Bronchial epithelial cell (primary cell): Measurements from ENCODE around the gene SLC25A13. TPM values are rescaled to one million over a fixed set of nuclear protein-coding genes. Genes with fewer than 3 reads are reported as not detected.

Experiments used
- DNase-seq: peaks from one replicate; pipeline ENCODE4 v3.0.0-alpha.2; 2010; ENCODE audit warnings: low read depth
- FAIRE-seq: peaks from 2 replicates; lab custom pipeline; 2011; peaks lifted over from hg19 to GRCh38; lab: Jason Lieb, UNC
- H3K27me3 ChIP-seq: 2 replicates; pipeline ENCODE4 v1.5.1; 2011; ENCODE audit warnings: low read length; ENCODE audit not compliant: control insufficient read depth, insufficient read depth
- H3K36me3 ChIP-seq: 2 replicates; pipeline ENCODE4 v1.5.1; 2011; ENCODE audit warnings: low read length; ENCODE audit not compliant: control insufficient read depth, insufficient read depth
- H3K4me3 ChIP-seq: 2 replicates; pipeline ENCODE4 v1.5.1; 2011; ENCODE audit warnings: mild to moderate bottlenecking, low read depth, low read length, control low read depth
- total RNA-seq: library from RNA; depleted of rRNA; stranded (reverse); fragments of >200 nt; gene quantifications from 2 replicates; pipeline ENCODE4 v1.2.1, GENCODE V29; 2014
- TF ChIP-seq, protein P1 (sequence below): IDR thresholded peaks from 2 replicates; pipeline ENCODE4 v1.5.1; 2011; ENCODE audit warnings: mild to moderate bottlenecking, moderate library complexity, low read length, control low read depth, inconsistent platforms; ENCODE audit not compliant: insufficient read depth, severe bottlenecking

SLC25A13 gene
- total RNA-seq, 1 donor from 2014 or later: 16.6 TPM

DNA sequence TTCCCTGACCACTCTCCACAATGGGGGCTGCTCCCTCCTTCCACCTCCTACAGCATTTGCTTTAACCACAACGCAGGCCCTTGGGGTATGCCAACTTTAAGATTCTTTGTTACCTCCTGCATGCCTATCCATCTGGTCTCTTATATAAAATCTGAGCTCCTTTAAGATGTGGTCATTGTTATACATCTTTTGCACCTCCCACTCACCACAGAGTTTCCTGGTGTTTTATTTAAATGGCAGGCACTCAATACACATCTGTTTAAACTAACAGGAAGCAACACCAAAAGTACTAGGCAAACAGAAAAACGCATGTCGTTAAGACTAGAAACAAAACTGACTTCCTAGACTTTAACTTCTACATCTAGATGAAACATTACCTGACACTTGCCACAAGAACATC, 36.3 kb downstream of the SLC25A13 start:
- TF ChIP-seq, protein P1, sequence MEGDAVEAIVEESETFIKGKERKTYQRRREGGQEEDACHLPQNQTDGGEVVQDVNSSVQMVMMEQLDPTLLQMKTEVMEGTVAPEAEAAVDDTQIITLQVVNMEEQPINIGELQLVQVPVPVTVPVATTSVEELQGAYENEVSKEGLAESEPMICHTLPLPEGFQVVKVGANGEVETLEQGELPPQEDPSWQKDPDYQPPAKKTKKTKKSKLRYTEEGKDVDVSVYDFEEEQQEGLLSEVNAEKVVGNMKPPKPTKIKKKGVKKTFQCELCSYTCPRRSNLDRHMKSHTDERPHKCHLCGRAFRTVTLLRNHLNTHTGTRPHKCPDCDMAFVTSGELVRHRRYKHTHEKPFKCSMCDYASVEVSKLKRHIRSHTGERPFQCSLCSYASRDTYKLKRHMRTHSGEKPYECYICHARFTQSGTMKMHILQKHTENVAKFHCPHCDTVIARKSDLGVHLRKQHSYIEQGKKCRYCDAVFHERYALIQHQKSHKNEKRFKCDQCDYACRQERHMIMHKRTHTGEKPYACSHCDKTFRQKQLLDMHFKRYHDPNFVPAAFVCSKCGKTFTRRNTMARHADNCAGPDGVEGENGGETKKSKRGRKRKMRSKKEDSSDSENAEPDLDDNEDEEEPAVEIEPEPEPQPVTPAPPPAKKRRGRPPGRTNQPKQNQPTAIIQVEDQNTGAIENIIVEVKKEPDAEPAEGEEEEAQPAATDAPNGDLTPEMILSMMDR: no peak
- Histone ChIP-seq H3K36me3 (no peaks in the 10 kb centered on the region), H3K27me3 (no peaks in the 10 kb centered on the region), H3K4me3 (no peak overlapping the region)
- DNase-seq (no peak), FAIRE-seq (no peak)

DNA sequence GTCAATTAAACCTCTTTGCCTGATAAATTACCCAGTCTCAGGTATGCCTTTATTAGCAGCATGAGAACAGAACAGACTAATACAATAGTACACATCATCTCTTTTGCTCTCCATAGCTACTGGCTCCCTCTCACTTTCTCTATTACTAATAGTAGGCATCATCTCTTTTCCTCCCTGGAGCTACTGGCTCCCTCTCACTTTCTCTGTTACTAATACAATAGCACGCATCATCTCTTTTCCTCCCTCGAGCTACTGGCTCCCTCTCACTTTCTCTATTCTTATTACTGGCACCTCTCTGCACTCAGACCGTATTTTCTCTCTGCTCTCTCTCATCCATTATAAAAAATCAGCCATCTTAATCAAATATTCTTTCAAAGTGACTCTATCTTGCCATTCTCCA, 37.1 kb downstream of the SLC25A13 start:
- FAIRE-seq (no peak), DNase-seq (peak; percentile 51)
- H3K36me3 ChIP-seq: no peaks in the 10 kb centered on the region
- no peaks in the 10 kb centered on the region for H3K27me3 ChIP-seq
- H3K4me3 ChIP-seq: no peak overlapping the region
- TF ChIP-seq, protein P1: no peak

DNA sequence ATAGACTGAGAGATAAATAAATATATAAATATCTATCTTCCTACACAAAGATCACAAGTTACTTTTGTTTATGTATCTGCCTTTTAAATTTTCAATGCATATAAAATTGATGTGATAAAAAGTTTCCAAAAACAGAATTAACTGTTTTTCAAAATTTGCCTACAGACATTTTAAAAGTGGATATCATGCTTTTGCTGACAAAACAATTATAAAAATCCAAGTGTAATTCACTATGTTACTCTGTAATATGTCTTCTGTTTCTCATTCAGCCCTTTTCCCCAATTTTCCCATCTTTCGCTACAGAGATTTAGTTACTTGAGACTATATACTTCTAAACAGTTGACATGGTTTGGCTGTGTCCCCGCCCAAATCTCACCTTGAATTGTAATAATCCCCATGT, 37.7 kb downstream of the SLC25A13 start:
- Histone ChIP-seq H3K36me3 (no peaks in the 10 kb centered on the region), H3K4me3 (no peak overlapping the region), H3K27me3 (no peaks in the 10 kb centered on the region)
- no peak for FAIRE-seq
- TF ChIP-seq, protein P1: no peak
- no peak for DNase-seq

DNA sequence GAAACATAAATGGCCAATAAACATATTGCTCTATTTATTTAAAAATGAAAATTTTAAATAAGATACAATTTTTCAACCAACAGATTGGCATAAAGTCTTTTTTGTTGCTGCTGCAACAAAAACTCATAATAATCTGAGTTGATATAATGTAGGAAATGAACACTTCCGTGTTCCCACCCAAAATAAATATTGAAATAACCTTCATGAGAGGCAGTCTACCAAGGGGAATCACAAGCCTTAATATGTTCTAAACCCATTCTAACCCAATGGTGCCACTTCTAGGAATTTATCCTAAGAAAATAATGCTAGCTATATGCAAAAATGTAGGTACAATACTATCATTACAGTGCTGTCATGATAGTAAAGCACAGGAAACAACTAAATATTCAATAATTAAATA, 39.1 kb downstream of the SLC25A13 start:
- Histone ChIP-seq H3K27me3 (no peaks in the 10 kb centered on the region), H3K4me3 (no peak overlapping the region), H3K36me3 (no peaks in the 10 kb centered on the region)
- DNase-seq (no peak), FAIRE-seq (no peak)
- TF ChIP-seq, protein P1: no peak

DNA sequence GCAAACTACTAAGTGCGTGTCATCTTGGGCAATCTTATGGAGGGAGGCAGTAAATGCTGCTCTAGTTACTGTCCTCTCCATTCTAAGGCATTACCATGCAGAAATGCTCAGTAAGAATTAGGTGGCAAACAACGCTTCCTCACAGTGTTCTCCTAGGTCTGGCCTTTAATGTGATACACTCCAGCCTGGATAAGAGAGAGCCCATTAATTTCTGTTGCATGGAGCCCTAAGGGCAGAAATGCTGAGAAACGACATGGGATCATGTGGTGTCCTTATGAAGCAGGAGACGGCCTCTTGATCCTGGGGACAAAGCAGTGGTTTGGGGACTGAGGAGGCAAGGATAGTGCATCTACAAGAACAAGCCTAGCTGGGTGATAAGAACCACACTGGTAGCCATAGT, 44.0 kb downstream of the SLC25A13 start:
- Histone ChIP-seq H3K36me3 (peaks cover 3% of the 10 kb centered on the region), H3K4me3 (no peak overlapping the region), H3K27me3 (no peaks in the 10 kb centered on the region)
- FAIRE-seq (no peak), DNase-seq (no peak)
- TF ChIP-seq, protein P1: no peak

DNA sequence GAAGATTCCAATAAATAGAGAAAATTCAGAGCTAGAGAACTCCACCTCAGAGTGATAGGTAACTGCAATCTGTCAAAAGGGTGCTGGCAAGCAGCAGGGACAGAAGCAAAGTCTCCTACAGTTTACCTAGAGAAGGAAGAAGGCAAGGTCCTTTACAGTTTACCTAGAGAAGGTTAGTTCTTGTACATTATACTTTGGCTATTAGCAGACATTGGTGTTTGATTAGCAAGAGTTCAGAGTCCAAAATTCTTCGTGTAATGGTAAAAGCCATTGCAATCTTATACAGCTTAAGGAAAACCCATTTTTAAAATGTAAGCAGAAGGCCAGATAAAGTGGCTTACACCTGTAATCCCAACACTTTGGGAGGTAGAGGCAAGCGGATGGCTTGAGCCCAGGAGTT, 45.9 kb downstream of the SLC25A13 start:
- H3K27me3 ChIP-seq: no peaks in the 10 kb centered on the region
- FAIRE-seq (no peak), DNase-seq (no peak)
- TF ChIP-seq, protein P1: no peak
- no peak overlapping the region for H3K4me3 ChIP-seq
- H3K36me3 ChIP-seq: peaks cover 3% of the 10 kb centered on the region
